SJSA1 (cell line): ENCODE measurements around the gene PCDHGA11. TPM values are rescaled to one million over a fixed set of nuclear protein-coding genes. Genes with fewer than 3 reads are reported as not detected.
A peak's percentile ranks its signal among the peaks of the same experiment; 100 is the strongest.
"Not testable (repeated sequence)": the region's sequence is repeated elsewhere in the genome, so short reads cannot be mapped to it uniquely, and the experiment has no call there.

ENCODE experiments used
- DNase-seq, 2 experiments: peaks; one replicate each; pipeline ENCODE4 v3.0.0-alpha.2; 2015 to 2020; ENCODE audit warnings: low spot score in 2 of 2, low read depth in 1 of 2
- H3K27ac ChIP-seq: fragments of 250-450 bp; sonication (Bioruptor Pico); 2 replicates; pipeline ENCODE4 v1.5.1; 2020; ENCODE audit warnings: mild to moderate bottlenecking, moderate library complexity
- H3K27me3 ChIP-seq: fragments of 250-450 bp; sonication (Bioruptor Pico); replicated peaks from 2 replicates; pipeline ENCODE4 v1.5.1; 2020; ENCODE audit warnings: mild to moderate bottlenecking, moderate library complexity
- H3K36me3 ChIP-seq: fragments of 250-450 bp; sonication (Bioruptor Pico); 2 replicates; pipeline ENCODE4 v1.5.1; 2020; ENCODE audit warnings: mild to moderate bottlenecking
- H3K4me1 ChIP-seq: fragments of 250-450 bp; sonication (Bioruptor Pico); replicated peaks from 2 replicates; pipeline ENCODE4 v1.6.1; 2021; ENCODE audit warnings: mild to moderate bottlenecking
- H3K4me3 ChIP-seq: fragments of 250-450 bp; sonication (Bioruptor Pico); 2 replicates; pipeline ENCODE4 v1.5.1; 2020; ENCODE audit warnings: mild to moderate bottlenecking
- H3K9me3 ChIP-seq: fragments of 250-450 bp; sonication (Bioruptor Pico); replicated peaks from 2 replicates; pipeline ENCODE4 v1.5.1; 2020; ENCODE audit warnings: mild to moderate bottlenecking
- total RNA-seq: library from RNA; depleted of rRNA; stranded (reverse); fragments of >200 nt; shearing (Covaris generic); gene quantifications from 2 replicates; pipeline ENCODE4 v1.2.3, GENCODE V29; 2014

Gene PCDHGA11
- total RNA-seq, 1 experiment from 2014 or later: 0.32 TPM

- H3K4me1 ChIP-seq: no peaks in the 10 kb centered on the region
- H3K4me3 ChIP-seq: no peak overlapping the region
- peaks cover 17% of the 10 kb centered on the region for H3K9me3 ChIP-seq
- DNase-seq: peak in 1 of 2 experiments; percentile 9
- no peaks in the 10 kb centered on the region for H3K27me3 ChIP-seq
- H3K36me3 ChIP-seq: no peaks in the 10 kb centered on the region
- no peak overlapping the region for H3K27ac ChIP-seq
These were observed 9.3 kb upstream of the PCDHGA11 start for GRCh38 chr5:141411575-141411974.

GRCh38 chr5:141412854-141413539, 7.9 kb upstream of the PCDHGA11 start, which contains the start of gene PCDHGA10:
Gene PCDHGA10, plus strand, starts transcription at chr5:141412987. Its CDS starts 189 bp downstream, at chr5:141413176.
- Histone ChIP-seq H3K27me3 (no peaks in the 10 kb centered on the region), H3K36me3 (no peaks in the 10 kb centered on the region), H3K9me3 (peaks cover 14% of the 10 kb centered on the region), H3K4me1 (no peaks in the 10 kb centered on the region), H3K4me3 (0 out of 2 replicates have a peak within 1 kb of the TSS, but pooled peaks have one; percentile 4), H3K27ac (no peak within 1 kb of the TSS)
- DNase-seq: peak in 1 of 2 experiments; percentile 37

- Histone ChIP-seq H3K4me3 (no peak overlapping the region), H3K27me3 (no peaks in the 10 kb centered on the region), H3K9me3 (peaks cover 20% of the 10 kb centered on the region), H3K27ac (no peak overlapping the region), H3K4me1 (no peaks in the 10 kb centered on the region), H3K36me3 (no peaks in the 10 kb centered on the region)
- DNase-seq: no peak
These were observed 7.2 kb upstream of the PCDHGA11 start for GRCh38 chr5:141413540-141414069.

GRCh38 chr5:141414548-141415274, 6.1 kb upstream of the PCDHGA11 start:
- H3K4me1 ChIP-seq, H3K27ac ChIP-seq, H3K27me3 ChIP-seq, H3K4me3 ChIP-seq, H3K36me3 ChIP-seq, DNase-seq: not testable (repeated sequence)
- peaks cover 30% of the 10 kb centered on the region for H3K9me3 ChIP-seq

- H3K27me3 ChIP-seq, H3K36me3 ChIP-seq, H3K27ac ChIP-seq, DNase-seq, H3K4me3 ChIP-seq, H3K4me1 ChIP-seq: not testable (repeated sequence)
- H3K9me3 ChIP-seq: peaks cover 30% of the 10 kb centered on the region
These were observed 5.6 kb upstream of the PCDHGA11 start for GRCh38 chr5:141415275-141415618.

GRCh38 chr5:141417494-141418172, 3.2 kb upstream of the PCDHGA11 start, which contains the start of gene PCDHGB7:
Gene PCDHGB7, plus strand, starts transcription at chr5:141417677. Its CDS starts 183 bp downstream, at chr5:141417860.
- not testable (repeated sequence) for H3K4me3 ChIP-seq, H3K27ac ChIP-seq, H3K36me3 ChIP-seq, H3K4me1 ChIP-seq, H3K27me3 ChIP-seq
- peaks cover 41% of the 10 kb centered on the region for H3K9me3 ChIP-seq
- peak; percentile 55 to 73 for DNase-seq

- H3K36me3 ChIP-seq: no peaks in the 10 kb centered on the region; the same call in 1 of the 2 replicates
- H3K4me1 ChIP-seq: no peaks in the 10 kb centered on the region
- peaks cover 40% of the 10 kb centered on the region for H3K9me3 ChIP-seq
- no peak overlapping the region for H3K27ac ChIP-seq
- H3K27me3 ChIP-seq: no peaks in the 10 kb centered on the region
- H3K4me3 ChIP-seq: no peak overlapping the region
- DNase-seq: no peak
These were observed 1.6 kb upstream of the PCDHGA11 start for GRCh38 chr5:141419074-141419880.

- Histone ChIP-seq H3K9me3 (peaks cover 40% of the 10 kb centered on the region), H3K27ac (no peak overlapping the region)
These were observed 621 bp downstream of the PCDHGA11 start for GRCh38 chr5:141421489-141421855.

GRCh38 chr5:141422742-141423291, 2.0 kb downstream of the PCDHGA11 start:
- Histone ChIP-seq H3K4me1 (no peaks in the 10 kb centered on the region), H3K27ac (no peak overlapping the region), H3K36me3 (no peaks in the 10 kb centered on the region; the same call in 1 of the 2 replicates), H3K4me3 (no peak overlapping the region), H3K9me3 (peaks cover 47% of the 10 kb centered on the region), H3K27me3 (no peaks in the 10 kb centered on the region)
- DNase-seq: no peak

More at GRCh38 chr5:141421489-141421855, 621 bp downstream of the PCDHGA11 start:
- DNase-seq: no peak
- no peak overlapping the region for H3K4me3 ChIP-seq
- no peaks in the 10 kb centered on the region for H3K27me3 ChIP-seq
- no peaks in the 10 kb centered on the region; the same call in 1 of the 2 replicates for H3K36me3 ChIP-seq
- H3K4me1 ChIP-seq: no peaks in the 10 kb centered on the region

GRCh38 chr5:141427783-141428426, 7.1 kb downstream of the PCDHGA11 start:
- H3K27ac ChIP-seq: no peak overlapping the region
- no peaks in the 10 kb centered on the region for H3K4me1 ChIP-seq
- H3K9me3 ChIP-seq: peaks cover 31% of the 10 kb centered on the region
- no peak overlapping the region for H3K4me3 ChIP-seq
- no peaks in the 10 kb centered on the region for H3K36me3 ChIP-seq
- DNase-seq: no peak
- no peaks in the 10 kb centered on the region for H3K27me3 ChIP-seq

- Histone ChIP-seq H3K27me3 (no peaks in the 10 kb centered on the region), H3K27ac (no peak within 1 kb of the TSS)
- DNase-seq: no peak
These were observed 9.7 kb downstream of the PCDHGA11 start, which contains the start of gene PCDHGA12 for GRCh38 chr5:141430332-141431113. Gene PCDHGA12, plus strand, starts transcription at chr5:141430507. Its CDS starts 253 bp downstream, at chr5:141430760.

GRCh38 chr5:141431286-141431685, 10.4 kb downstream of the PCDHGA11 start:
- H3K27ac ChIP-seq: no peak overlapping the region
- DNase-seq: no peak
- H3K4me1 ChIP-seq: no peaks in the 10 kb centered on the region
- no peak overlapping the region for H3K4me3 ChIP-seq
- H3K9me3 ChIP-seq: peaks cover 29% of the 10 kb centered on the region
- no peaks in the 10 kb centered on the region for H3K36me3 ChIP-seq
- no peaks in the 10 kb centered on the region for H3K27me3 ChIP-seq

More at GRCh38 chr5:141430332-141431113, 9.7 kb downstream of the PCDHGA11 start, which contains the start of gene PCDHGA12:
- peaks cover 29% of the 10 kb centered on the region for H3K9me3 ChIP-seq
- no peaks in the 10 kb centered on the region for H3K36me3 ChIP-seq
- no peaks in the 10 kb centered on the region for H3K4me1 ChIP-seq
- H3K4me3 ChIP-seq: no peak within 1 kb of the TSS
